Dermis blood vessel endothelial cell (primary cell): ENCODE results near the gene CSNK2A3. TPM values are rescaled to one million over a fixed set of nuclear protein-coding genes. Genes with fewer than 3 reads are reported as not detected.
A peak's percentile ranks its signal among the peaks of the same experiment; 100 is the strongest.

Source experiments
- DNase-seq: peaks from one replicate; pipeline ENCODE4 v3.0.0; 2010
- total RNA-seq: library from RNA; depleted of rRNA; stranded (reverse); fragments of >200 nt; gene quantifications from 2 replicates; pipeline ENCODE4 v1.2.3, GENCODE V29; 2014

Gene CSNK2A3
- total RNA-seq, 1 donor from 2014 or later = 7.1 TPM

DNA sequence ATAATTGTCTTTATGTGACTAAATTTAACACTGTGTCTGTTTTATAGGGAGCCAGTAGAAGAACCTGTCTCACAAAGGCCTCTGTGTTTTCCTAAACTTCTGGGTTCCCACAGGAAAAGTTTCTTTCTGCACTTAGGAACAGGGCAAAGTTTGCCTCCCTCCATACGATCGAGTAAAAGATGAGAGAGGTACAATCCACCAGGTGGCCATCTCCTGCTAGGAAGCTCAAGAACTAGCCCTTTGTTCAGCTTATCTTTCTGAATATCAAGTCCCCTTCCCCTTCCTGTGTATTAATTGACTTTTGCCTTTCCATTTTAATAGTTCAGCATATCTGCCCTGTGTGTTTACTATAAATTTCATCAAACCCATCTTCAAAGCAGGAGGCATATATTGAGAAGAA is 18.0 kb downstream of the CSNK2A3 start:
- no peak for DNase-seq

DNA sequence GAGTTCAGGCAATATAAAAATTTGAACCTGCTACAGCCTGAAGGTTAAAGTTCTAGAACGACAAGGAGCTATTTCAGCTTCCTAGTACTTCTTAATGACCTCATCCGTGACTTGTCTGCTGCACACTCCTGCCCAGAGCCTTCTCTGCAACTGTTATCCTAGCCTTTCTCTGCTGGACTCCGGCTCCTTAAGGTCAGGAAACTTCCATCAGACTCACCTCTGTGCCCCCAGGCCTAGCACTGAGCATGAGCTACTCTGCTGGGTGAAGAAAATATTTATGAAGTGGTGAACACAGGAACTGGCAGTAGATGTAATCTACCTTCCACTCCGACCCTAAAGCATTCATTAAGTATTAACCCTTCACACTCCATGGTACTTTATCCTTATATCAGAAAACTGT is 18.4 kb downstream of the CSNK2A3 start:
- DNase-seq = no peak

DNA sequence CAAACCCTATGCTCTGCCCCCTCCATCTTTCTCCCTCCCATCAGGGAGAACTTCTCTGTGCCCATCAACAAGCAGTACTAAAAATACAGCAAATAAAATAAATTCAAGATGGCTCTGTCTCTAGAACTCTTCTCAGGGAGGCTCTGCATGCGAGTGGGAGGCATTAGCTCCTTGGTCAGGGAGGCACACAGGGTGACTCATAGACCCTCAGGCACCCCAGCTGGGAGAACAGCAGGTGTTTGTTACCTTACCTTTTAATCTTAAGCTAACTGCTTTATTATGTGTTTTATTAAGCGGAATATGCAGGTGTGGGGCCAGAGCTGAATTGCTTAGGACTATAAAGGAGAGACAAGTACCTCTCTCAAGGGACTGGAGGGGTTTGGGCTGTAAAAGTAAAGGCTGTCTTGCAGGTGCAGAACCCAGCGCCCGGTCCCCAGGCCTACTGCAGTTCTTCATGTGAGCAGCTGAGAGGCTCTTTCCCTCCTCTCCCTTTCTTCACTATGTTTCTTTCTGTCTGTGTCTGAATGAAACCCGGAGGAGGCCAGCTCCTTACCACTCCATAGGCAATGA is 20.8 kb downstream of the CSNK2A3 start:
- DNase-seq = no peak

DNA sequence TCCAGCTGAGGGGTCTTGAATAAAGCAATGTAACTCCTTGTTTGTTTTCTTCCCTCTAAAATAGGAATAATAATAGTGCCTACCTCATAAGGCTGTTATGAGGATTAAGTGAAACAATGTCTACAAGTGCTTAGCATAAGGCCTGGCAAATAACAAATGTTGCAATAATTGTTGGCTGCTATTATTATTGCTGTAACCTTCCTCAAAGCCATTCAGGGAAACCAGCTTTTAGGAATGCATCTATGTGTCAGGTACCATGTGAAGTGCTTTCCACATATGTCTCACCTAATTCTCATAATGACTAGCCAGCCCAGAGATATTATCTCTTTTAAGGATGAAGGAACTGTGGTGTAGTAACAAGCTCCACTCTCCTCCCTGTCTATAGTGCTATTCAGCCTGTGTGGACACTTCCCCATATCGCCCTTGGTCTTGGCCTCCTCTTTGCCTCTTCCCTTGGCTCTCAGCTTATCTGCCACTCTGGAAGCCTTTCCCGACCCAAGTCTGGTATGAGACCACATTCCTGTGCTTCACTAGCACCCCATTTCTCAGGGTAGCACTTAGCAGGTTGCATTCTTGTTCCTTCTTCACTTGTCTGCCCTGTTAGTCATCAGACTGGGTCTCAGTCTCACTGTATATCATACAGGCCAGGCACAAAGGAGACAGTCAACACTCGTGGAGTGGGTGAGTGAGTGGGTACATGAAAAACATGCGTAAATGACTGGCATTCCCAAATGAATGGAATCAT is 23.8 kb downstream of the CSNK2A3 start:
- no peak for DNase-seq

DNA sequence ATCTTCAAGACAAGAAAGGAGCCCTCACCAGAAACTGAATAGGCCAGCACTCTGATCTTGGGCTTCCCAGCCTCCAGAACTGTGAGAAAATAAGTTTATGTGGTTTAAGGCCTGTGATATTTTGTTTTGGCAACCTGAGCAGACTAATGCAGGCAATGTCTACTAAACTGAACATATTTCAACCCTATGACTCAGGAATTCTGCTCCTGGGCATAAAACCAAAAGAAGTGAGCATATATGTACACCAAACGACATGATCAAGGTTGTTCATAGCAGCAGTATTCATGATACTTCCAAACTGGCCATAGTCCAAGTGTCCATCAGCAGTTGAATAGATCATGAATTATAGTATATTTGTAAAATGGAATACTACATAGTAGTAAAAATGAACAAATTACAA is 29.0 kb downstream of the CSNK2A3 start:
- no peak for DNase-seq

DNA sequence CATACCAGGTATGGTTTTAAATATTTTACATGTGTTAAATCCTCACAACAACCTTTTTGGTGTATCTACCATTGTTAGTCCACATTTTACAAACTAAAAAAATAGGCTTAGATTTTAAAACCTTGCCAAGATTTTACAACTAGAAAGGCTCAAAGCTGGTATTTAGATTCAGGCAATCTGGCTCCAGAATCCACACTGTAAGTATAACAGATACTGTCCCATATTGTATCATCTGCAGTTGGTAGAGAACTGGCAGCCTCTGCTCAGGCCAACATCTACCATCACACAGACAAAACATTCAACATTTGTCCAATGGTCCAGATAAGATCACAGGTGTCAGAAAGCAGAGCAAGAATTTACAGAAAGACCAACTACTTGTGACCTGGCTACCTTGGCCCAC is 30.9 kb downstream of the CSNK2A3 start:
- DNase-seq = no peak

DNA sequence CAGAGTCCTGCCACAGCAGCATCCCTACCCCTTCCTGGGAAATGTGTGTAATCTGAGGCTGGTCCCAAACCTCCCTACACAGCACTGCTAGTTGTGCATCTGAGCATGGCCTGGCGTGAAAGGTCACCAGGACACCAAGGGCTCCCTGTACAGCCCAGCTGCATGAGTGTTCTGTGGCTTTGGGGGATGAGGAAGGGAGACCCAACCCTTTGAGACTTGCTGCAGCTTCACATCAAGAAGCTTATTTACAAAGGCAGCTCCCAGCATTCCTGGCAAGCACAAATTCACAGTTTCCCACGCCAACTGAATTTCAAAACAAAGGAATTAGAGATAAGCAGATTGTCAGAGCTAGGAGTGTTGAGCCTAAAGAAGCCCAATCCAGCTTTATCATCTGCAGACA is 32.2 kb downstream of the CSNK2A3 start:
- DNase-seq = no peak

DNA sequence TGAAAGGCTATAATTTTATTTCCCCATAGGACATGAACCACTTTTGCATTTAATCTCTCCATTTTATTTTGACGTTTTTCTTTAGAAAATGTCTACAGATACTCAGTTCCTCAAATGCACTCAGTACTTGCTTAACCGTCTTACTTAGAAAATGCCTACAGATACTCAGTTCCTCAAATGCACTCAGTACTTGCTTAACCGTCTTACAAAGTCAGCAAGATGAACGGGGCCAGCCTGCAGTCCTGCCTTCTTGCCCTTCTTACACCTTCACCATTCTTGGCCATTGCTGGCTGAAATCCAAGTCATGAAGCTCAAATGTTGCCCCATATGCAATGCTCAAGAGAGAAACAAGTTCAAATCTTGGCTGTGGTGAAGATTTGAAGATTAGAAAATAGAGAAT is 34.1 kb downstream of the CSNK2A3 start:
- no peak for DNase-seq

DNA sequence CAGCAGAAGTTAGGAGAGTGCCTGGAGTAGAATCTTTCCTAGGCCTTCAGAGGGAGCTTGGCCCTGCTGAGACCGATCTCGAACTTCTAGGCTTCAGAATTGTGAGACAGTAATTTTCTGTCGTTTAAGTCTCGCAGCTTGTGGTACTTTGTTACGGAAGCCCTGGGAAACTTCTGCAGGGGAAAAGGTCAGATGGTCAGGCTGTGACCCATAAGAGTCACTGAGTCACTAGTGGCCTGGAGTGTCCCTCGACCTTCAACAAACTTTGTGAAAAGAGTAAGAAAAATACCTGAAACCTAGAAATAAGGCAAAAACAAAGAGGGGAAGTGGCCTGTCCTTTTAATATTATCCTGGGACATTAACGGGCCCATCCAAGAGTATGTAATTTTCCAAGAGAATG is 34.6 kb downstream of the CSNK2A3 start:
- DNase-seq = no peak

DNA sequence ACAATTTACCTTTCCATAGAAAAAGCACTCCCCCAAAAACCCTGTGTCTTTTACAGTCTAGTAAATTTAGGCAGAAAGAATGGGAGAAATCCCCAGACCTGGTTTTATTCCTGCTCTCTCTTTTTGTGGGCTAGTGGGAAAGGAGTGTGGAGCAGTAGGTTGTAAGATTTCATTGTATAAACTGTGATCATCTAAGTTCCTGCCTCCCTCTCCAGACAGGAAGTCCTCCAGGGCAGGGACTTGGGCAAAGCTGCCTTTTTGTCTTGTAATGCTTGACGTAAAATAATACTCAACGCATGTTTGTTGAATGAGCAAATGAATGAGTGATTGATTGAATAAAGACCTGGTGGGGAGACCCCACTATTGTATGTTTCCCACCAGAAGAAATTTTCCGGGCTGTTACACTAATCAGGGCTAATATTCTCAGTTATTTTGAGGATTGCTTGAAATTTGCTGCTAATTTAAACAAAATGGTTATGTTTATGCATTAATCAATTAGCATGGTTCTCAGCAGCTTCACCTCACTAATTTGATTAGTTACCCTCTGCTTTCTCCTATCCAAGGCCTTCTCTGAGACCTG is 36.3 kb downstream of the CSNK2A3 start:
- DNase-seq = no peak

DNA sequence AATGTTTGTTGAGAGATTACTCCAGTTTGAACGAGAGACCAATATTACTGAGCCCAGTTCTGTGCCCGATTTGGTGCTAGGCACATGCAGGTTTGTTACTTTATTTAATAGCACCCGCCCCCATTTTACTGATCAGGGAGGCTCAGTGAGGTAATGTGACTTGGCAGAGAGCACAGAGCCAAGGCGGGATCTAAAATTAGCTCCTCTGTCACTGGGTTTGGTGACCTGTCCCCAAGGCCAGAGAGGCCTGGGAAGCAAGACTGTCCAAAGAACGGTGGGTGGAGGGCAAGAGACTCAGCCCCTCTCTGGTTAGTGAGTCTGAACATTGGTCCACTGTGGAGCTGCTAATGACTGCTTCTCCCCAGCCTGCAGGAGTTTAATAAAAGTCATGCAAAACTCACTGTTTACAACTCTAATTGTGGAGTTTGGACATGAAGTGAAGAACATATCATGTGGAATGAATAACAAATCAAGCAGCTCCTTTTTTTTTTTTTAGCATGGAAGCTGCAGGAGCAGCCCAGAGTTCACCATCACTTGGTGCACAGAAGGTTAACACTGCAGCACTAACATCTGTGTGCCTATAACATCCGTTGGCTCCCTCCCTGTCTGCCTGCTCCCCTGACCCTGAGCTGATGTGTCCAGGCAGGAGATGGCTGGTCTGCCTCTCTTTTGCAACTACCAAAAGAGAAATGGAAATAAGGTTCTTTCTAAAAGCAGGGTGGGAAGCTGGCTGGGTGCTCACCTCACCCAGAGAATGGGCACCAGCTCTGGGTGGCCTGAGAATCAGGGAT is 39.0 kb downstream of the CSNK2A3 start:
- no peak for DNase-seq

DNA sequence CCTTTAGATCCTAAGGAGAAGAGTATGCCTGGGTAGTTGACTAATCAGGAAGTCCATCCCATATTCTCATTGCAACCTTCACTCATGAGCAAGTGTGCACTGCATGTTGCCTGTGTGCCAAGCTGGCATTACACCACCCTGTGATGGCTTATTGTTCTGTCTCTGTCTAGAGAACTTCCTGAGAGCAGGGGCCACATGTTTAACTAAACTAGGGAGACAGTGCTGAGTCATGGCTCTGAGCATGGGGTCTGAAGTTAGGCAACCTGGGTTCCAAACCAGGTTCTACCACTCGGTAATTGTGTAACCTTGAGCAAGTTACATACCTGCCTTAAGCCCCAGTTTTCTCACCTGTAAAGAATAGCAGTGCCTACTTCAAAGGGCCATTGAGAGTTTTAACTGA is 39.6 kb downstream of the CSNK2A3 start:
- peak; percentile 25 for DNase-seq

DNA sequence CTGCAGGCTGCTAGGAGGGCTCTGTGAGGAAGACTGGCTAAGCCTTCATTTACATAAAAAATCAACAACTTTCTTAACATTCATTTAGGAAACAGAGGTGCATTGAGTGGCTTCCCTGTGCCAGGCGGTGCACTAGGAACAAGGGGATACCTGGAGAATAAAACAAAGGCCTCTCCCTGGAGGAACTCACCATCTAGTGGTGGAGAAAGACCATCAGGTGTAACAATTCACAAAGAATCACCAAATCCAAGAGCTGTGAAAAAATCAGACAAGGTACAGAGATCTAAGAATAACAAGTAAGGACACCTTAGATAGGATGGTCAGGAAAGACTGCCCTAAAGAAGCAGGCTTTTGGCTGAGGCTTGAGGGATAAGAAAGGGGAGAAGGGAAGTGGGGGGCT is 40.3 kb downstream of the CSNK2A3 start:
- DNase-seq = no peak

DNA sequence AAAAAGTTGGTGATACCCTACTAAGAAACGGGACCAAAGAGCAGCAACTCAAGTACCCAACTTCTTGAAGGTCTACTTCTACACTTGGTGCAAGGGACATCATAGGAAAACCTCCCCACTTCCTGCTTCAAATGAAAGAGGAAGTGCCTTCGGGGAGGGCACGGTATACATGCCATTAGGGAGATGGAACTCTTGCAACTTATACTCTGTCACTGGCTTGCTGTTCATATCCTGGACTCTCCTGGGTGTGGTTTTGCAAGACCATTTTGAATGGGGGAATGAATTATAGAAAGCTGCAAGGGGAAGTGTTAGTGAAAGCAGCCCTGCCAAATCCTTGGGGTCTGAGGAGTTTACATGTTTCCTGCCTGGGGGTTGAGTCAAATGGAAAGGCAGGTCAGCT is 41.9 kb downstream of the CSNK2A3 start:
- DNase-seq = no peak

DNA sequence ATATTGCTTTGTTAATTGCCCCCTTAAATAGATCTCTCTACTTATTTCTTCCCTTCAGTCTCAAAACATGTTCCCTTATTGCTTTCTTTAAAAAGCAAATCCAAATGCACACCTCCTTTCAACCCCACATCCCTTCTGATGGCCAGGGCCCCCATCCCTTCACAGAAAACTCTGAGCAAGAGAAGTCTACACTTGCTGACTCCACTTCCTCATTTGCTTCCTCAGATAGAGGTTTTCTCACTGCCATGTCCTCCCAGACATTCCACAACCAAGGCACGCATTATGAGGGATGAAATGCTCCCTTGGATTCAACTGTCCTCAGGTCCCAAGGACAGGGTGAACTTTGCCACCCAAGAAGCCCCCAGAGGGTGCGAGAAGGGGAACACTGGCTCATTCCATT is 43.1 kb downstream of the CSNK2A3 start:
- DNase-seq = no peak

DNA sequence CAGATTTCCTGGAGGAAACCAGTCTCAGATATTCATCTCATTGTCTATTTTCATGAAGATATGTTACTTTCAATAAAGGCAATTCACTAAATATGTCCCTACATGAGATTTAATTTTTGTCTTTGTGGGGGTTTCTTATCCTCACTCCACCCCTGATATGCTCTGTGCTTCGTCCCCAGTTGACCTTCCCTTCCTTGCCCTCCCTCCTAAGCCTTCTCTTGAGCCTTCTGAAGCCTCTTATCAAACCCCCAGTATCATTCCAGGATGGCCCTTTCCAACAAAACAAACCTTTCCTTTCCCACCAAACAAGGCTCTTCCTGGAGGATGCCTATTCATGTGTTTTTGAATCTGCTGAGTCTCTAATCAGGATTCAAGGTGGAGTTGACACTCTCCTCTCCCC is 44.8 kb downstream of the CSNK2A3 start:
- no peak for DNase-seq

DNA sequence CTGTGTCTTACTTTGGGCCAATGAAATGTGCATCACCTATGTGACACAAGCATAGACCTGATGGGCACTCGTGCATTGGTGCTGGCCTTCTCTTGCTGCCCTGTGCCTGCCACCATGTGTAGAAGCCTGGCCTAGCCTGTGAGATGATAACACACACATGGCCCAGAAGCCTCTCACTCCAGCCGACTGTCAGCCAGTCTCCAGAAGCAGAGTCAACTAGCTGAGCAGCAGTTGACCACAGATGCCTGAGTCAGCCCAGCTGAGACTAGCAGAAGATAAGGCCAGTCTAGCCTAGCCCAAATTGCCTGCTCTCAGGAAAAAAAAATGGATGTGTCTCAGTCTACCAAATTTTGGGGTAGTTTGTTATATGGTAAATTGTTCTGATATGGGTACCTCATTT is 46.2 kb downstream of the CSNK2A3 start:
- no peak for DNase-seq

DNA sequence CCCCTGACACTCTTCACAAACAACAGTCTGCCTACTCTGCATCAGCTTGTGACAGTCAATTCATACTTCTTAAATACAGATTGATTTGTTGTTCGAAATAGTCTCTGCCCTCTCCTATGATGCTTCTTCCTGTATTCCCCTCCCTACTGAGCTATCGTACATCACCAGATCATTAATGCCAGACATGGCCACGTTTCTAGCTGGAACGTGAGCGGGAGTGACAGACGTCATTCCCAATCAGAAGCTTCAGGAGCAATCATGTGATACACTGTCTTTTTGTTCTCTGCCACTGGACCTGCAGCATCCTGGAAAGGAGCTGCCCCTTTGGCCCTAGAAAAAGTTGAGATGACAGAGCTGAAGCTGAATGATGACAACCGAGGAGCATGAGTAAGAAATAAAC is 48.5 kb downstream of the CSNK2A3 start:
- DNase-seq = no peak

DNA sequence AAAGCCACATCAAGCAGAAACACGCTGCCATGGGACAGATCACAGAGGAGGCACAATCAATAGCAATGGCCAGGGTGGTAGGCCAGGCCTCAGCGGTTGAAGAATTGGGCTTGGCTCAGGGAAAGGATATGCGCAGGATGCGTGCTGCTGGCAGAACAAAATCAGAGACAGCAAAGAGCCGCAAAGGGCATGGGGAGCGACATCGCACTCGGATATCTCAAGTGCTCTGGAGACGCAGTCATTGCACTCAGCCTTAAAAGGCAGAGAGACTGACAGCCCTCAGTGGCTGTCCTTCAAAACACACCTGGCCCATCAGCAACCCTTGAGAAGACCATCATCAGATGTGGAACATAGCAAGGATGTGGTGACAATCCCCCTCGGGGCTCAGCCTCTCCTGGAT is 50.5 kb downstream of the CSNK2A3 start:
- no peak for DNase-seq
